IMR-90 (cell line): ENCODE data around the gene KRTAP29-1. TPM values are rescaled to one million over a fixed set of nuclear protein-coding genes. Genes with fewer than 3 reads are reported as not detected.
"Not testable (repeated sequence)": the region's sequence is repeated elsewhere in the genome, so short reads cannot be mapped to it uniquely, and the experiment has no call there.

Source experiments
- ATAC-seq: fragments of 200-7000 bp; cut with Tn5 transposase; 2 replicates; pipeline ENCODE4 v1.9.1; 2020; ENCODE audit warnings: low read depth, mild to moderate bottlenecking, moderate library complexity
- BruUV-seq: library from RNA; stranded (reverse); fragments of 400-500 nt; replicated peaks from 2 replicates; lab custom pipeline; 2021; lab: Mats Ljungman, UMichigan
- CTCF ChIA-PET: fragments of 300-600 bp; formaldehyde crosslinking; extraction: SDS; loops from one replicate; lab custom pipeline; 2021; ENCODE audit warnings: antibody characterized with exemption; lab: Yijun Ruan, JAX
- POLR2A ChIA-PET: fragments of 300-600 bp; sonication (Branson Sonifier 250); formaldehyde crosslinking; loops from one replicate; lab custom pipeline; 2022; ENCODE audit warnings: antibody characterized with exemption; ENCODE audit not compliant: unreplicated experiment; lab: Charles Lee
- DNase-seq: peaks from one replicate; pipeline ENCODE4 v3.0.0; 2013
- H2AFZ ChIP-seq: replicated peaks from 2 replicates; pipeline ENCODE3; 2013; ENCODE audit warnings: low read length, mild to moderate bottlenecking; ENCODE audit not compliant: poor library complexity
- H2AK5ac ChIP-seq: 2 replicates; pipeline ENCODE4 v1.6.1; 2013; ENCODE audit warnings: low read depth, low read length, inconsistent platforms
- H2AK9ac ChIP-seq: replicated peaks from 2 replicates; pipeline ENCODE3; 2013; ENCODE audit warnings: mild to moderate bottlenecking, low read depth, low read length, moderate library complexity; ENCODE audit not compliant: poor library complexity
- H2BK120ac ChIP-seq: 2 replicates; pipeline ENCODE4 v1.6.1; 2013; ENCODE audit warnings: low read depth, low read length, inconsistent platforms
- H2BK15ac ChIP-seq: 3 replicates; pipeline ENCODE4 v1.6.1; 2013; ENCODE audit warnings: low read depth, low read length, inconsistent platforms
- H2BK20ac ChIP-seq: 2 replicates; pipeline ENCODE4 v1.6.1; 2013; ENCODE audit warnings: low read depth, mild to moderate bottlenecking, inconsistent platforms, low read length, moderate library complexity
- H2BK5ac ChIP-seq: 2 replicates; pipeline ENCODE4 v1.6.1; 2013; ENCODE audit warnings: mild to moderate bottlenecking, low read depth, low read length, inconsistent platforms; ENCODE audit not compliant: poor library complexity, severe bottlenecking
- H3K14ac ChIP-seq: replicated peaks from 2 replicates; pipeline ENCODE4 v1.6.1; 2013; ENCODE audit warnings: low read depth, low read length, inconsistent platforms
- H3K18ac ChIP-seq: 2 replicates; pipeline ENCODE4 v1.6.1; 2013; ENCODE audit warnings: low read depth, low read length, control low read depth
- H3K23ac ChIP-seq: 2 replicates; pipeline ENCODE4 v1.6.1; 2013; ENCODE audit warnings: low read depth, low read length, inconsistent platforms
- H3K27ac ChIP-seq: 2 replicates; pipeline ENCODE4 v1.5.1; 2013; ENCODE audit warnings: mild to moderate bottlenecking, control low read depth, low read length; ENCODE audit not compliant: insufficient read depth
- H3K27me3 ChIP-seq: 2 replicates; pipeline ENCODE4 v1.6.1; 2013; ENCODE audit warnings: low read length; ENCODE audit not compliant: control insufficient read depth, insufficient read depth
- H3K36me3 ChIP-seq: 2 replicates; pipeline ENCODE4 v1.6.1; 2013; ENCODE audit warnings: low read length, mixed read lengths; ENCODE audit not compliant: control insufficient read depth, insufficient read depth
- H3K4ac ChIP-seq: 2 replicates; pipeline ENCODE4 v1.6.1; 2013; ENCODE audit warnings: low read depth, low read length, inconsistent platforms
- H3K4me1 ChIP-seq: 2 replicates; pipeline ENCODE4 v1.6.1; 2013; ENCODE audit warnings: low read length, mixed read lengths; ENCODE audit not compliant: control insufficient read depth, insufficient read depth
- H3K4me2 ChIP-seq: 2 replicates; pipeline ENCODE4 v1.6.1; 2013; ENCODE audit warnings: low read depth, mild to moderate bottlenecking, control low read depth, low read length, moderate library complexity
- H3K4me3 ChIP-seq: 2 replicates; pipeline ENCODE4 v1.5.1; 2013; ENCODE audit warnings: low read depth, mild to moderate bottlenecking, control low read depth, low read length, moderate library complexity; ENCODE audit not compliant: insufficient read depth
- H3K56ac ChIP-seq: 2 replicates; pipeline ENCODE4 v1.6.1; 2013; ENCODE audit warnings: low read length, inconsistent platforms; ENCODE audit not compliant: insufficient read depth; ENCODE audit errors: extremely low read depth
- H3K79me1 ChIP-seq, 2 experiments: 2 replicates each; pipeline ENCODE4 v1.6.1; 2013; ENCODE audit warnings: low read length in 2 of 2, inconsistent platforms in 1 of 2, low read depth in 1 of 2
- H3K9ac ChIP-seq: 2 replicates; pipeline ENCODE4 v1.6.1; 2013; ENCODE audit warnings: low read depth, low read length, control low read depth
- H3K9me1 ChIP-seq: 2 replicates; pipeline ENCODE4 v1.6.1; 2013; ENCODE audit warnings: low read length, inconsistent platforms; ENCODE audit not compliant: insufficient read depth
- H3K9me3 ChIP-seq: 2 replicates; pipeline ENCODE4 v1.6.1; 2013; ENCODE audit warnings: low read length; ENCODE audit not compliant: control insufficient read depth, insufficient read depth
- H4K20me1 ChIP-seq: 2 replicates; pipeline ENCODE4 v1.6.1; 2013; ENCODE audit warnings: low read length, inconsistent platforms; ENCODE audit not compliant: insufficient read depth
- H4K5ac ChIP-seq: 2 replicates; pipeline ENCODE4 v1.6.1; 2013; ENCODE audit warnings: mild to moderate bottlenecking, low read depth, low read length, control low read depth
- H4K8ac ChIP-seq, 2 experiments: 2 replicates each; pipeline ENCODE4 v1.6.1; 2013; ENCODE audit warnings: low read depth in 2 of 2, low read length in 2 of 2, control low read depth in 1 of 2, inconsistent platforms in 1 of 2
- H4K91ac ChIP-seq: 2 replicates; pipeline ENCODE4 v1.6.1; 2013; ENCODE audit warnings: low read depth, low read length, inconsistent platforms; ENCODE audit not compliant: insufficient read depth
- WGBS, 2 experiments: methylation state at CpG; one replicate each; pipeline versions ENCODE4 v1.1.5 to v1.1.7; 2013; ENCODE audit warnings: missing lambda C conversion rate in 2 of 2; ENCODE audit not compliant: insufficient read length in 1 of 2; ENCODE audit errors: extremely low coverage in 2 of 2; 5-methylcytosine and 5-hydroxymethylcytosine counted together
- dilution Hi-C: fragments of 300-500 bp; cut with HindIII; formaldehyde crosslinking; loops from one replicate; pipeline ENCODE4 v1.14.3; 2018; ENCODE audit warnings: low sequenced_read_pairs; ENCODE audit not compliant: unreplicated experiment
- in situ Hi-C: fragments of 300-500 bp; cut with MboI; formaldehyde crosslinking; loops from 3 replicates; pipeline ENCODE4 v1.14.3; 2019; ENCODE audit warnings: low sequenced_read_pairs, inconsistent platforms, mixed read lengths
- intact Hi-C: fragments of 100-400 bp; cut with micrococcal nuclease; formaldehyde crosslinking; loops from 2 replicates; pipeline ENCODE4 v1.10.0; 2022
- polyA plus RNA-seq, 3 experiments: library from polyadenylated mRNA; depleted of rRNA; stranded (reverse); fragments of >200 nt; gene quantifications; 2 replicates each; pipeline ENCODE4 v1.2.3, GENCODE V29; 2012; ENCODE audit warnings: low replicate concordance in 1 of 3
- total RNA-seq: library from RNA; depleted of rRNA; stranded (reverse); fragments of >200 nt; gene quantifications from 2 replicates; pipeline ENCODE4 v1.2.3, GENCODE V29; 2012

Gene KRTAP29-1
- total and polyA plus RNA-seq, 2 of the 4 experiments (the other 2 are of a cell fraction), result not detected

DNA sequence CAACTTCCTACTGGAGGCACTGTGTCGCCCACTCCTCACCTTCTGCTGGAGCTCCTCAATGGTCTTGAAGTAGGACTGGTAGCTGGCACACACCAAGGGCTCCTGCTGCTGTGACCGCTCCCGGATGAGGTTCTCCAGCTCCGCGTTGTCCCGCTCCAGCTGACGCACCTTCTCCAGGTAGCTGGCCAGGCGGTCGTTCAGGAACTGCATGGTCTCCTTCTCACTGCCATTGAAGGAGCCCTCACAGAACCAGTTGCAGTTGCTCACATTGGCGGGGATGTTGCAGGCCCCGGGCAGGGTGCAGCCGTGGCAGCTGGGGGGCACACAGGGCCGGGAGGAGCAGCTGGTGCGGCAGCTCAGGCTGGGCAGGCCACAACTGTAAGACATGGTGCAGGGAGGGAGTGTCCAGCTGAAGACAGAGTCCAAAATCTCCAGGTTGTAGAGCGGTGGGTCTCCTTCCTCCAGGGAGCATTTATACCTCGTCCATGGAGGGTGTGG lies 47.8 kb upstream of the KRTAP29-1 start, which contains the start of gene KRT33A:
Gene KRT33A (minus strand): TSS at position 448 of the 498 bp plus-strand sequence. CDS start 61 bp downstream, at position 387.
- H2BK120ac ChIP-seq, POLR2A ChIA-PET, H3K4ac ChIP-seq, H3K9me1 ChIP-seq, H2BK20ac ChIP-seq, H2AK9ac ChIP-seq, BruUV-seq, in situ Hi-C loops, ATAC-seq, H2BK5ac ChIP-seq, intact Hi-C loops, H3K23ac ChIP-seq, H3K9ac ChIP-seq, H2AFZ ChIP-seq, H3K36me3 ChIP-seq, H3K56ac ChIP-seq, H4K20me1 ChIP-seq, H3K9me3 ChIP-seq, H3K27me3 ChIP-seq, H3K27ac ChIP-seq, H3K4me2 ChIP-seq, H3K4me3 ChIP-seq, H2BK15ac ChIP-seq, H3K79me1 ChIP-seq, dilution Hi-C loops, H4K5ac ChIP-seq, H3K4me1 ChIP-seq, H2AK5ac ChIP-seq, H3K18ac ChIP-seq, CTCF ChIA-PET, H3K14ac ChIP-seq, H4K91ac ChIP-seq, DNase-seq, H4K8ac ChIP-seq: not testable (repeated sequence)
- WGBS, 2 experiments, result no CpG with 5 or more reads among the region's 16 CpGs
